AG04449 (cell line): ENCODE measurements around the gene FRMD8.

Experiments
- CTCF ChIA-PET: fragments of 350-600 bp; formaldehyde crosslinking; extraction: SDS; loops from one replicate; lab custom pipeline; 2021; ENCODE audit warnings: antibody characterized with exemption; lab: Yijun Ruan, JAX
- POLR2A ChIA-PET: fragments of 400-600, 350-600 bp; formaldehyde crosslinking; extraction: SDS; loops from one replicate; lab custom pipeline; 2020; ENCODE audit warnings: antibody characterized with exemption, inconsistent platforms; lab: Yijun Ruan, JAX
- DNase-seq: peaks from one replicate; pipeline ENCODE4 v3.0.0-alpha.2; 2010; ENCODE audit warnings: low read depth, low spot score
- H3K4me3 ChIP-seq: 2 replicates; pipeline ENCODE4 v1.5.1; 2011; ENCODE audit warnings: low read depth, mild to moderate bottlenecking, control low read depth, low read length
- CTCF ChIP-seq: IDR thresholded peaks from one replicate; pipeline ENCODE4 v1.5.1; 2011; ENCODE audit warnings: mild to moderate bottlenecking, moderate library complexity, low read length, control low read depth, inconsistent platforms; ENCODE audit not compliant: insufficient read depth; ENCODE audit errors: missing control alignments

Gene FRMD8

DNA sequence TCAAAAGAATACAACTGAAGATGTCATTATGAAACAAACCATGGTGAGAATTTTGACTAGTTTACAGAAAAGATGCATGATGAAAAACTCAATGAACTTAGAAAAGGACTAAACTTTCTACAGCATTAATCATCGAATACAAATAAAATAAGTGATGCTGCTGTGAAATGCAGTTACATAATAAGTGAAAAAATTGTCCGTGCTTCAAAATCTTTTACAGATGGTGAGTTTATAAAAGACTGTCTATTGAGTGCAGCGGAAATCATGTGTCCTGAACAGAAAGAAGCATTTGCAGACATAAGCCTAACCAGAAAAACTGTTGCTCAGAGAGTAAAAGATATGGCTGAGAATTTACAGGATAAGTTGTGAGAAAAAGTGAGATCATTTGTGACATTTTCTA, 70.0 kb downstream of the FRMD8 start:
- TF ChIP-seq CTCF = no peak
- CTCF ChIA-PET = interaction anchor here (1.4 to 1.5 kb wide), 2 partner anchors 23 to 39 kb away, joined by 4 to 5 read pairs; no protein-coding TSS in a partner anchor
- H3K4me3 ChIP-seq = no peak overlapping the region
- DNase-seq = no peak
- POLR2A ChIA-PET = interaction anchor here (1.1 to 26.0 kb wide), 3 partner anchors 16 to 51 kb away, joined by 5 to 1229 read pairs (median 142); partner anchors contain the start of gene MALAT1

- ChIA-PET CTCF (interaction anchor here (1.1 to 3.3 kb wide), 3 partner anchors 13 to 51 kb away, joined by 4 to 22 read pairs (median 5); no protein-coding TSS in a partner anchor), POLR2A (interaction anchor here (2.3 to 26.0 kb wide), 3 partner anchors 12 to 45 kb away, joined by 8 to 1229 read pairs (median 10); partner anchors contain the start of gene MALAT1)
- TF ChIP-seq CTCF = no peak
- no peak overlapping the region for H3K4me3 ChIP-seq
- no peak for DNase-seq
Measured at GRCh38 chr11:65459552-65459951, 73.1 kb downstream of the FRMD8 start.
